HG02938 (cell line): Measurements from ENCODE around the gene IFITM10.

Experiments
- ATAC-seq: cut with Tn5 transposase; IDR thresholded peaks from one replicate; pipeline ENCODE4 v1.9.1; 2021; ENCODE audit warnings: mild to moderate bottlenecking, moderate library complexity; ENCODE audit not compliant: unreplicated experiment

The IFITM10 gene

GRCh38 chr11:1727096-1727690 lies 23.2 kb downstream of the IFITM10 start:
- no peak for ATAC-seq

- ATAC-seq: no peak
Observed at GRCh38 chr11:1719781-1720180, 30.6 kb downstream of the IFITM10 start.

DNA sequence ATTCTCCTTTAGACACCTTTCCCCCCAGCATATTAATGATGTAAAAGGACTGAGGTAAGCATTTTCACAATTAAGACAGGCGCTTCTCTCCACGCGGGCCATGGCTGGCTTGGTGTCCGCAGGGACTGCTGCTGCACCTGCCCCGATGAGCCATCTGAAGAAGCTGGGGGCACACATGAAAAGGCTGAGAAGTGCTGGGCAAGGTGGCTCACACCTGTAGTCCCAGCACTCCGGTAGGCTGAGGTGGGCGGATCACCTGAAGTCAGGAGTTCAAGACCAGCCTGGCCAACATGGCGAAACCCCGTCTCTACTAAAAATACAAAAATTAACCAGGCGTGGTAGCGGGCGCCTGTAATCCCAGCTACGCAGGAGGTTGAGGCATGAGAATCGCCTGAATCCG lies 32.1 kb downstream of the IFITM10 start:
- ATAC-seq: no peak

- no peak for ATAC-seq
Observed at GRCh38 chr11:1717745-1718144, 32.6 kb downstream of the IFITM10 start.

GRCh38 chr11:1714908-1715885 lies 35.2 kb downstream of the IFITM10 start:
- no peak for ATAC-seq

- ATAC-seq: no peak
Observed at GRCh38 chr11:1708716-1709115, 41.7 kb downstream of the IFITM10 start.

DNA sequence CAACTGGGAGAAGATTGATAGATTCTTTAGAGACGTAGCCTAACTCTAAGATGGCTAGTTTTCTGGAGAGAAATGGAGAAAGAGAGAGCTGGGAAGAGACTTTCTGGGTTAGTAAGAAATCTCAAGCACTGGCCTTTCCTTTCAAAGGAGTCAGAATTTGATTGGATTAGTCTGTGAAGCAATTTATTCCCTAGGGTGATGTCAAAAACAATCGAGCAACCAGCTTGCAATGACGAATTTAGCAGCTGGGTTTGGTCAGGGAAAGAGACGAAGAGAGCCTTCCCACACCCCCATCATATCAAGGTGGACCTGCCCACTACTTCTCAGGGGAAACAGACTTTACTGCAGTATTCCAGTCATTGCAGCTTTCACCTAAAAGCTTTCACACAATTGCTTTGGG lies 42.6 kb downstream of the IFITM10 start:
- ATAC-seq: no peak

DNA sequence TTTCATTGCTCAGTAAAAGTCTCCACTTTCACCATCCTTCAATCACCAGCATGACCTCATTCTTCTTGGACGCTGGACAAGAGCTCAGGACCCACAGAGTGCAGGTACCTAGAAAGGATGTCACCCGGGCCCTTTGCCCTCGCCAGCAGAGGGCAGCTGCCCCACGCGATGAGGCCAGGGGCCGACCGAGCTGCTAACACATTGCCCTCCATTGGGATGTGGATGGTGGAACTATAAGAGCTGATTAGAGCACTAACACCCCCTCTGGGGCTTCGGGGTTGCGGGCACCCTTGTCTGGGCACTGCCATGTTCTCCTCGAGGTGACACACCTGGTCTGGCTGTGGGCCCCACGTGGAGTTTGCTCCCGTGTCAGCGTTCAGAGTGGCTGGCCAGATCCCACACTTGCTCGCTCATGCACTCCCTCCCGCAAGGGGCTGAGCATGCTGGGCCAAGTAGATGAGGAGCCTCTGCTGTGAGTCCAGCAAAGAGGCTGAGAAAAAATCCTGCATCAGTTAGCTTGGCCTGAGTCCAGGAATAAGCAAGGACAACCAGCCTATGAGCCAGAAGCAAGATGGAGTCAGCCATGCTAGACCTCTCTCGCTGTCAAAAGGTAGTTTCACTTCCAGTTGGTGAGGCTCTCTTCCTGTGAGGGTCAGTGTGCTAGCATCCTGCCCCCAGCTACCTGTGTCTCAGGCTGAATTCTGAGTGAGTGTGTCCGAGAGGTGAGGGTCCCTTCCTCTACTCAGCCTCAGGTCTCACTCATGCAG lies 43.6 kb downstream of the IFITM10 start:
- no peak for ATAC-seq

- no peak for ATAC-seq
Observed at GRCh38 chr11:1705126-1706052, 45.0 kb downstream of the IFITM10 start.

DNA sequence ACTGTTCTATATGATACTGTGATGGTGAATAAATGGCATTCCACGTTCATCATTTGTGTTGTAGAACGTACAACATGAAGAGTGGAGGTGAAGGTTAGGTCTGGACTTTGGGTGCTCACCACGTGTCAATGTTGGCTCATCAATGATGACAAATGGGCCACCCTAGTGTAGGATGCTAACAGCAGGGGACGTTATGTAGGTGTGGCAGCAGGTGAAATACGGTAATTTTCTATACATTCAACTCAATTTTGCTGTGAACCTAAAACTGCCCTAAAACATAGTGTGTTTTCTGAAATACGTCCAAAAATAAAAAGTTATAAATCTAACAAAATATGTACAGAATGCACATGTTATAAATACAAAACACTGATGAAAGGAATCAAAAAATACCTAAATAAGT lies 47.2 kb downstream of the IFITM10 start:
- no peak for ATAC-seq

GRCh38 chr11:1702506-1702905 lies 47.9 kb downstream of the IFITM10 start:
- ATAC-seq: no peak

DNA sequence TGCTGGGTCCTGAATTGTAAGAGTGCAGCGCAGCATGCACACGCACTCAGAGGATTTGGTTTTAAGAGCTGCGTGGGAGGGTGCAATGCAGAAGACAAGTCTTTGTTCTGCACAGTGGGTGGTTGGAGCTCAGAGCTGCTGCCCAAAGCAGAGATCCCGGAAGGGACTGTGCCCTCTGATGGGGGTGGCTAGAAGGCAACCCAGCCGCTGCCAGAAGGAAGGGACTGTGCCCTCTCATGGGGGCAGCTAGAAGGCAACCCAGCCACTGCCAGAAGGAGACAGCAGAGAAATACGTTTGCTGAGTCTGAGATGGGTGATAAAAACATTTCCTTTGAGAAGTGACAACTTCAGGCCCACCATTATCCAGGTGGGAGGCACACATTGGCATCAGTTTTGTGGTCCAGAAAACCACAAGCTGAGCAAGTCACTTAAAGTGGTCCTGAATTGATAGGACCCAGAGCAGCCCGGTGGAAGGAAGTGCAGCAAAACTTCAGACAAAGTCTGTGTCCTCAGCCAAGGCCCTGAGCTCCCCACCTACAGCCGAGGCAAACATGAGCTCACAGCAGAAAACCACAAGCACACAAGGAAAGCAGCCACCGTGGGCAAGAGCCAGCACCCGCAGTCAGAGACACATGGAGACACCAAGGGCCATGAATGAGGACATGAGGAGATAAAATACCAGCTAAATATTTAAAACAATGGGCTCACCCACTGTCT lies 49.1 kb downstream of the IFITM10 start:
- ATAC-seq: no peak

DNA sequence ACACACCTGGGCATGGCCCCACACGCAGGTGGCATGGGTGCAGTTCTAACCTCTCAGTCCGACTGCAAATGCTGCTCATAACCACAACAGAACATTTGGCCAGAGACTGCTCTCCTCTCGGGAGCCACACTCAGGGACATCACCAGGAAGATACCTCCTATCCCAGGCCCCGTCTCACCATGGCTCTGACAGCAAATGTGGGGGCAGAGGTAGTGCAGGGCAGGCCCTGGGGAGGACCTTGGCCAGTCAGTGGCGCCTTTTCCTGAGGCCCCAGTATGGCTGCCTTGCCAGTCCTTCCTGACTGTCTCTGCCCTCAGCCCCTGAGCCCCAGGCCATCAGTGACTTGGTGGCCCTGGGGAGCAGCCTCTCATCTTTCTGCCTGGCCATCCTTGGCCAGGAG lies 50.6 kb downstream of the IFITM10 start:
- no peak for ATAC-seq

DNA sequence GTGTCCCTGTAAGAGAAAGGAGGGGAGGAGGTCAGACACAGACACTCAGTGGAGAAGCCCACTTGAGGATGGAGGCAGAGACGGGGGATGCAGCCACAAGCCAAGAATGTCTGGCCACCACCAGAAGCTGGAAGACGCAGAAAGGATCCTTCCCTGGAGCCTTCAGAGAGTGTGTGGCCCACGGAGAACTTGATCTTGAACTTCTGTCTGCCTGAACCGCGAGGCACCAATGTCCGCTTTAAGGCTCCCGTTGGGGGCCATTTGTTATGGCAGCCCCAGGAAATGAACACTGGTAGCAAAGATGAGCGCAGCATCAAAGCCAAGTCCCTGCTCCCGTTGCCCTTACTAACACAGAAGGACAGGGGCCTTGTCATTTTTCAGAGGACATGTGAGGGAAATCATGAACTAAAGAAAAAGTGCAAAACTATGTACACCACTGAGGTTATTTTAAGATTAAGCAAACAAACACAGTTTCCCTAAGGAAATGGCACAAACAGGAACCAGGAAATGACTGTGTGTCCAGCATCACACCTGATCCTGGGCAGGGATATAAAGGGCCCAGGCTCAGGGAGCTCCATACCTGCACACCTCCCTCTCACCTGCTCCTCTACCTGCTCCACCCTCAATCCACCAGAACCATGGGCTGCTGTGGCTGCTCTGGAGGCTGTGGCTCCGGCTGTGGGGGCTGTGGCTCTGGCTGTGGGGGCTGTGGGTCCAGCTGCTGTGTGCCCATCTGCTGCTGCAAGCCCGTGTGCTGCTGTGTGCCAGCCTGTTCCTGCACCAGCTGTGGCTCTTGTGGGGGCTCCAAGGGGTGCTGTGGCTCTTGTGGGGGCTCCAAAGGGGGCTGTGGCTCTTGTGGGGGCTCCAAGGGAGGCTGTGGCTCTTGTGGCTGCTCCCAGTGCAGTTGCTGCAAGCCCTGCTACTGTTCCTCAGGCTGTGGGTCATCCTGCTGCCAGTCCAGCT lies 53.5 kb downstream of the IFITM10 start, which contains the start of gene KRTAP5-6:
TSS of gene KRTAP5-6 (plus strand) at position 588 of the 963 bp plus-strand sequence. CDS start at position 639, 51 bp downstream.
- no peak for ATAC-seq

GRCh38 chr11:1695548-1696108 lies 54.8 kb downstream of the IFITM10 start:
- no peak for ATAC-seq

- no peak for ATAC-seq
Observed at GRCh38 chr11:1694846-1695547, 55.4 kb downstream of the IFITM10 start.

DNA sequence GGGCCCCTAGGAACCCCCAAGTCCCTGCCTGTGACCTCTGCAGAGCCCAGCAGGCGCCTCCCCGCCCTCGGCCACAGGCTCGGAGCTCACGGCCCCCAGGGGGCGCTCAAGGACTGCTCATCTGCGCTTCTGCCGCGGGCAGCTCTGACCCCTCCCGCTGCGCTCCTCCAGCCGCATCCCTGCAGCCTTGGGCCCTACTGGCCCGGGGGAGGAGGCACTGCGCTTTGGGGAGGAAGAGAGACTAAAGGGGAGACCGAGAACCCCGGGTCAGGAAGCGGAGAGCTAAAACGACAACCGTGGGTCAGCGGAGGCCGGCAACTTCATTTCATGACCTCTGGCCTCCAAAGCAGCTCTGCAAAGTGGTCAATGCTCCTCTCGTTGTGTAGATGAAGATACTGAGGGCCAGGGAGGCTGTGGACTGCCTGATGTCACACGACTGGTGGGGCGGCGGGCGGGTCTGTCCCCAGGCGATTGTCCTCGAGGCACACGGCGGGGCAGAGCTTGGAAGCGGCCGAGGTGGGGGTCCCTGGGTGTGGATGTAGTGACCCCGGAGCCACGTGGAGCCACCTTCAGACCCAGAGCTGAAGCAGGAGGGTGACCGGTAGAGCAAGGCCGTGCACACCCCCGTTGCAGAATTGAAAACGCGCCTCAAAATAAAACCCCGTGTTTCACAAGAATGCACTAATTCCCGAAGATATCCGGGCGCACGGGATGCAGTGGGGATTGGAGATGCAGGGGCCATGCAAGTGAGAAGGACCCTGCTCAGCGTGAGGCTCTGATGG lies 56.1 kb downstream of the IFITM10 start:
- no peak for ATAC-seq
